OCI-M1 (cell line): ENCODE results near the gene TARBP2.

ENCODE experiments used
- DNase-seq: peaks from one replicate; lab custom pipeline; 2025; lab: John Stamatoyannopoulos, UW

TARBP2 gene

GRCh38 chr12:53500776-53501614, at the start of gene TARBP2:
Gene TARBP2, plus strand, starts transcription at chr12:53501283. Its CDS starts 126 bp downstream, at chr12:53501409.
- DNase-seq, result peak; percentile 99

GRCh38 chr12:53451661-53452158, 49.4 kb upstream of the TARBP2 start, which contains the start of gene PCBP2:
Gene PCBP2, plus strand, starts transcription at chr12:53452102. Its CDS starts 2,699 bp downstream, at chr12:53454801.
- DNase-seq, result peak; percentile 99

GRCh38 chr12:53452159-53453077, 48.7 kb upstream of the TARBP2 start:
- peak; percentile 82 for DNase-seq

- no peak for DNase-seq
Observed at GRCh38 chr12:53453953-53454640, 47.0 kb upstream of the TARBP2 start.

- DNase-seq, result no peak
Observed at GRCh38 chr12:53454707-53455106, 46.4 kb upstream of the TARBP2 start.

GRCh38 chr12:53456654-53457366, 44.3 kb upstream of the TARBP2 start:
- DNase-seq, result no peak

GRCh38 chr12:53459097-53459496, 42.0 kb upstream of the TARBP2 start:
- DNase-seq, result no peak

GRCh38 chr12:53461059-53461458, 40.0 kb upstream of the TARBP2 start:
- DNase-seq, result no peak

GRCh38 chr12:53461591-53461990, 39.5 kb upstream of the TARBP2 start:
- DNase-seq, result no peak

- no peak for DNase-seq
Observed at GRCh38 chr12:53462935-53463334, 38.1 kb upstream of the TARBP2 start.

GRCh38 chr12:53463802-53464560, 37.1 kb upstream of the TARBP2 start:
- DNase-seq, result no peak

GRCh38 chr12:53464685-53465418, 36.2 kb upstream of the TARBP2 start:
- DNase-seq, result no peak

GRCh38 chr12:53465679-53466078, 35.4 kb upstream of the TARBP2 start:
- no peak for DNase-seq

- no peak for DNase-seq
Observed at GRCh38 chr12:53466640-53467039, 34.4 kb upstream of the TARBP2 start.

- no peak for DNase-seq
Observed at GRCh38 chr12:53467082-53467481, 34.0 kb upstream of the TARBP2 start.

- DNase-seq, result no peak
Observed at GRCh38 chr12:53467880-53468279, 33.2 kb upstream of the TARBP2 start.

GRCh38 chr12:53468282-53468681, 32.8 kb upstream of the TARBP2 start:
- no peak for DNase-seq

- DNase-seq, result no peak
Observed at GRCh38 chr12:53472056-53472582, 29.0 kb upstream of the TARBP2 start.

- no peak for DNase-seq
Observed at GRCh38 chr12:53474077-53474476, 27.0 kb upstream of the TARBP2 start.

- DNase-seq, result no peak
Observed at GRCh38 chr12:53474819-53475218, 26.3 kb upstream of the TARBP2 start.
